GM23338 (cell line): Measurements from ENCODE around the gene LRMDA. TPM values are rescaled to one million over a fixed set of nuclear protein-coding genes. Genes with fewer than 3 reads are reported as not detected.

Source experiments
- ATAC-seq: fragments of 200-7000 bp; cut with Tn5 transposase; 3 replicates; pipeline ENCODE4 v1.9.1; 2020
- DNase-seq: peaks from one replicate; pipeline ENCODE4 v3.0.0-alpha.2; 2015; ENCODE audit warnings: low spot score
- H2AFZ ChIP-seq: fragments of 200-600 bp; sonication (generic); 2 replicates; pipeline ENCODE4 v1.8.0; 2016; ENCODE audit warnings: antibody characterized with exemption, mild to moderate bottlenecking, moderate library complexity
- H3F3A ChIP-seq: fragments of 200-600 bp; sonication (generic); replicated peaks from 2 replicates; pipeline ENCODE4 v1.8.0; 2017; ENCODE audit warnings: antibody characterized with exemption, mixed run types, low read depth
- H3K27ac ChIP-seq: fragments of 200-600 bp; sonication (generic); 2 replicates; pipeline ENCODE4 v1.6.1; 2016; ENCODE audit warnings: low read depth
- H3K27me3 ChIP-seq: fragments of 200-600 bp; sonication (generic); 2 replicates; pipeline ENCODE4 v1.8.0; 2016; ENCODE audit warnings: mild to moderate bottlenecking, mixed run types, moderate library complexity; ENCODE audit not compliant: insufficient read depth
- H3K36me3 ChIP-seq: fragments of 200-600 bp; sonication (generic); 2 replicates; pipeline ENCODE4 v1.8.0; 2016; ENCODE audit warnings: mild to moderate bottlenecking; ENCODE audit not compliant: insufficient read depth
- H3K4me1 ChIP-seq: fragments of 200-600 bp; sonication (generic); 2 replicates; pipeline ENCODE4 v1.8.0; 2016; ENCODE audit warnings: mild to moderate bottlenecking, moderate library complexity; ENCODE audit not compliant: insufficient read depth
- H3K4me2 ChIP-seq: fragments of 200-600 bp; sonication (generic); 2 replicates; pipeline ENCODE4 v1.7.1; 2017; ENCODE audit warnings: mixed run types
- H3K4me3 ChIP-seq: fragments of 200-600 bp; sonication (generic); 2 replicates; pipeline ENCODE4 v1.6.1; 2016; ENCODE audit warnings: mixed run types
- H3K79me2 ChIP-seq: fragments of 200-600 bp; sonication (generic); replicated peaks from 2 replicates; pipeline ENCODE4 v1.8.0; 2017; ENCODE audit warnings: mild to moderate bottlenecking; ENCODE audit not compliant: insufficient read depth
- H3K9me2 ChIP-seq: fragments of 200-600 bp; sonication (generic); 2 replicates; pipeline ENCODE4 v1.8.0; 2017; ENCODE audit not compliant: insufficient read depth
- H4K20me1 ChIP-seq: fragments of 200-600 bp; sonication (generic); replicated peaks from 2 replicates; pipeline ENCODE4 v1.8.0; 2017; ENCODE audit warnings: mild to moderate bottlenecking; ENCODE audit not compliant: insufficient read depth
- H3K27ac Mint-ChIP-seq: 2 replicates; pipeline ENCODE4 v1.8.0; 2020; ENCODE audit warnings: inconsistent platforms, mild to moderate bottlenecking, moderate library complexity, mixed read lengths
- H3K27me3 Mint-ChIP-seq: 3 replicates; pipeline ENCODE4 v1.8.0; 2022; ENCODE audit warnings: low read depth, mild to moderate bottlenecking, moderate library complexity, mixed read lengths, inconsistent platforms; ENCODE audit not compliant: insufficient read depth, poor library complexity
- H3K36me3 Mint-ChIP-seq: 3 replicates; pipeline ENCODE4 v1.8.0; 2021; ENCODE audit warnings: low read depth, mild to moderate bottlenecking, inconsistent platforms, moderate library complexity, mixed read lengths
- H3K4me1 Mint-ChIP-seq: 3 replicates; pipeline ENCODE4 v1.8.0; 2020; ENCODE audit warnings: mild to moderate bottlenecking, inconsistent platforms, mixed read lengths
- H3K4me3 Mint-ChIP-seq: 3 replicates; pipeline ENCODE4 v1.8.0; 2021; ENCODE audit warnings: moderate library complexity, mild to moderate bottlenecking, inconsistent platforms, mixed read lengths
- H3K9me3 Mint-ChIP-seq: 3 replicates; pipeline ENCODE4 v1.8.0; 2020; ENCODE audit warnings: moderate library complexity, mild to moderate bottlenecking, inconsistent platforms, mixed read lengths
- CREB1 ChIP-seq: fragments of 250-450 bp; sonication (Bioruptor Pico); IDR thresholded peaks from 2 replicates; pipeline ENCODE4 v1.5.0; 2020; ENCODE audit warnings: low read depth, mild to moderate bottlenecking, moderate library complexity
- EZH2 ChIP-seq: fragments of 200-600 bp; sonication (generic); IDR thresholded peaks from one replicate; pipeline ENCODE4 v1.8.0; 2017; ENCODE audit warnings: antibody characterized with exemption, mild to moderate bottlenecking, low read depth; ENCODE audit not compliant: unreplicated experiment
- EZH2phosphoT487 ChIP-seq: fragments of 200-600 bp; sonication (generic); IDR thresholded peaks from one replicate; pipeline ENCODE4 v1.8.1; 2018; ENCODE audit warnings: antibody characterized with exemption; ENCODE audit not compliant: unreplicated experiment
- JUNB ChIP-seq: IDR thresholded peaks from one replicate; pipeline ENCODE4 v1.6.1; 2016; ENCODE audit warnings: antibody characterized with exemption; ENCODE audit not compliant: unreplicated experiment
- NANOG ChIP-seq: IDR thresholded peaks from 2 replicates; pipeline ENCODE4 v1.6.1; 2016; ENCODE audit warnings: antibody characterized with exemption, borderline replicate concordance
- POLR2AphosphoS5 ChIP-seq: IDR thresholded peaks from 2 replicates; pipeline ENCODE4 v1.6.1; 2016; ENCODE audit warnings: antibody characterized with exemption, low read depth
- STAT1 ChIP-seq: IDR thresholded peaks from one replicate; pipeline ENCODE4 v1.6.1; 2016; ENCODE audit warnings: antibody characterized with exemption; ENCODE audit not compliant: unreplicated experiment
- ZNF114 ChIP-seq: fragments of 250-450 bp; sonication (Bioruptor Pico); IDR thresholded peaks from 2 replicates; pipeline ENCODE4 v1.5.0; 2020; ENCODE audit warnings: mild to moderate bottlenecking, moderate library complexity
- ZNF331 ChIP-seq: fragments of 250-450 bp; sonication (Bioruptor Pico); IDR thresholded peaks from 2 replicates; pipeline ENCODE4 v1.5.0; 2020; ENCODE audit warnings: low read depth, mild to moderate bottlenecking, moderate library complexity
- polyA plus RNA-seq: library from polyadenylated mRNA; unstranded; fragments of >200 nt; fragmentation: Nextera tagmentation; extraction: Ambion mirVana; gene quantifications from 2 replicates; pipeline ENCODE4 v1.2.1, GENCODE V29; 2016
- total RNA-seq: library from RNA; depleted of rRNA; stranded (reverse); fragments of >200 nt; shearing (Covaris generic); gene quantifications from 2 replicates; pipeline ENCODE4 v1.2.3, GENCODE V29; 2014
- TF ChIP-seq, protein P1 (sequence below), 2 experiments: fragments of 200-600 bp in 1 of 2; sonication (generic) in 1 of 2; conservative IDR thresholded peaks; 2 replicates each; pipeline versions ENCODE4 v1.5.1 to v1.6.1; 2016 to 2017; ENCODE audit warnings: antibody characterized with exemption in 2 of 2, low read depth in 2 of 2, mild to moderate bottlenecking in 2 of 2, moderate library complexity in 1 of 2
- TF ChIP-seq, protein P2 (sequence below): IDR thresholded peaks from 2 replicates; pipeline ENCODE4 v1.6.1; 2016; ENCODE audit warnings: antibody characterized with exemption
- TF ChIP-seq, protein P3 (sequence below): fragments of 250-450 bp; sonication (Bioruptor Pico); IDR thresholded peaks from 2 replicates; pipeline ENCODE4 v1.5.0; 2020; ENCODE audit warnings: mild to moderate bottlenecking, moderate library complexity
- TF ChIP-seq, protein P4 (sequence below): IDR thresholded peaks from one replicate; pipeline ENCODE4 v1.6.1; 2018; ENCODE audit warnings: antibody characterized with exemption; ENCODE audit not compliant: unreplicated experiment

Gene LRMDA
- total and polyA plus RNA-seq, 2 experiments from 2014 or later, result 0.90 to 1.8 TPM

DNA sequence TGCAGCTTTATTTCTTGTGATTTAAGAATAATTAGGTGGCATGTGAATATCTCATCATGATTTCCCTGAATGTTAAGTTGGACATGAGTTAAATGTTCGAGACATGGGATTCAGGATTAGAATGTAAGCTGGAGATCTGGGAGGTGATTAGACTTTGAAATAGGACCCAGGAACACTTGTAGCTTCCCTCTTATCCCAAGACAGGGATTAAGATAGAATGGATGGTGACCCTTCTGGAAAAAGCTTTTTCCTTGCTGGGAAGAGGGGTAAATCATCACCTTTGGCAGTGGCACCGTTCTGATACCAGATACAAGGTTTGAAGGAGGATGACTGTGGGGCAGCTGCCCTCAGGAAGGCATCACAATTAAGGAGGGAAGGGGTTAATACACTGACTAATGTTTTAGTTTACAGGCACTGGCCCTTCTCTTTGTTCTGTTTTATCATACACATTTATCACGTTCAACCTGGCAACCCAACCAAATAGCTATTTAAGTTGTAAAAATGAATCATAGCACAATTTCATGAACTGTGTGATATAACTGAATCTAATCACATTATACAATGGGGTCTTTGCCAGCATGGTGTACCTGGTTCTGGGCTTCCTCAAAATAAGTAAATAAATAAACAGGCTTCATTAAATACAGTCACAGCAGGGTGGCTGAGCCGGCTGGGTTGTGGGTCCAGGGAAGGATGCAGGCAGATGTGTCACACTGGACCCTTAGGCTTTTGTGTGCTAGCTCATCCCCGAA, 212.7 kb downstream of the LRMDA start:
- H3K4me3 ChIP-seq, result no peak overlapping the region
- H3K27ac ChIP-seq, result no peak overlapping the region
- no peaks in the 10 kb centered on the region for H3K9me2 ChIP-seq
- no peak overlapping the region for H3K27ac Mint-ChIP-seq
- no peak overlapping the region for H3K4me2 ChIP-seq
- no peaks in the 10 kb centered on the region for H3F3A ChIP-seq
- no peak overlapping the region for H3K4me3 Mint-ChIP-seq
- TF ChIP-seq, protein P1, sequence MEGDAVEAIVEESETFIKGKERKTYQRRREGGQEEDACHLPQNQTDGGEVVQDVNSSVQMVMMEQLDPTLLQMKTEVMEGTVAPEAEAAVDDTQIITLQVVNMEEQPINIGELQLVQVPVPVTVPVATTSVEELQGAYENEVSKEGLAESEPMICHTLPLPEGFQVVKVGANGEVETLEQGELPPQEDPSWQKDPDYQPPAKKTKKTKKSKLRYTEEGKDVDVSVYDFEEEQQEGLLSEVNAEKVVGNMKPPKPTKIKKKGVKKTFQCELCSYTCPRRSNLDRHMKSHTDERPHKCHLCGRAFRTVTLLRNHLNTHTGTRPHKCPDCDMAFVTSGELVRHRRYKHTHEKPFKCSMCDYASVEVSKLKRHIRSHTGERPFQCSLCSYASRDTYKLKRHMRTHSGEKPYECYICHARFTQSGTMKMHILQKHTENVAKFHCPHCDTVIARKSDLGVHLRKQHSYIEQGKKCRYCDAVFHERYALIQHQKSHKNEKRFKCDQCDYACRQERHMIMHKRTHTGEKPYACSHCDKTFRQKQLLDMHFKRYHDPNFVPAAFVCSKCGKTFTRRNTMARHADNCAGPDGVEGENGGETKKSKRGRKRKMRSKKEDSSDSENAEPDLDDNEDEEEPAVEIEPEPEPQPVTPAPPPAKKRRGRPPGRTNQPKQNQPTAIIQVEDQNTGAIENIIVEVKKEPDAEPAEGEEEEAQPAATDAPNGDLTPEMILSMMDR (conservative IDR thresholded peaks at IDR 0.05; ENCODE audit: low read depth in 2 of 2), result no peak
- TF ChIP-seq ZNF331 (CRISPR knock-in tag) (no peak), EZH2phosphoT487 (no peak), STAT1 (no peak), POLR2AphosphoS5 (no peak), NANOG (no peak), CREB1 (no peak), JUNB (no peak), EZH2 (no peak), ZNF114 (CRISPR knock-in tag) (no peak)
- TF ChIP-seq, protein P2, sequence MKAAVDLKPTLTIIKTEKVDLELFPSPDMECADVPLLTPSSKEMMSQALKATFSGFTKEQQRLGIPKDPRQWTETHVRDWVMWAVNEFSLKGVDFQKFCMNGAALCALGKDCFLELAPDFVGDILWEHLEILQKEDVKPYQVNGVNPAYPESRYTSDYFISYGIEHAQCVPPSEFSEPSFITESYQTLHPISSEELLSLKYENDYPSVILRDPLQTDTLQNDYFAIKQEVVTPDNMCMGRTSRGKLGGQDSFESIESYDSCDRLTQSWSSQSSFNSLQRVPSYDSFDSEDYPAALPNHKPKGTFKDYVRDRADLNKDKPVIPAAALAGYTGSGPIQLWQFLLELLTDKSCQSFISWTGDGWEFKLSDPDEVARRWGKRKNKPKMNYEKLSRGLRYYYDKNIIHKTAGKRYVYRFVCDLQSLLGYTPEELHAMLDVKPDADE, result no peak
- TF ChIP-seq, protein P3, sequence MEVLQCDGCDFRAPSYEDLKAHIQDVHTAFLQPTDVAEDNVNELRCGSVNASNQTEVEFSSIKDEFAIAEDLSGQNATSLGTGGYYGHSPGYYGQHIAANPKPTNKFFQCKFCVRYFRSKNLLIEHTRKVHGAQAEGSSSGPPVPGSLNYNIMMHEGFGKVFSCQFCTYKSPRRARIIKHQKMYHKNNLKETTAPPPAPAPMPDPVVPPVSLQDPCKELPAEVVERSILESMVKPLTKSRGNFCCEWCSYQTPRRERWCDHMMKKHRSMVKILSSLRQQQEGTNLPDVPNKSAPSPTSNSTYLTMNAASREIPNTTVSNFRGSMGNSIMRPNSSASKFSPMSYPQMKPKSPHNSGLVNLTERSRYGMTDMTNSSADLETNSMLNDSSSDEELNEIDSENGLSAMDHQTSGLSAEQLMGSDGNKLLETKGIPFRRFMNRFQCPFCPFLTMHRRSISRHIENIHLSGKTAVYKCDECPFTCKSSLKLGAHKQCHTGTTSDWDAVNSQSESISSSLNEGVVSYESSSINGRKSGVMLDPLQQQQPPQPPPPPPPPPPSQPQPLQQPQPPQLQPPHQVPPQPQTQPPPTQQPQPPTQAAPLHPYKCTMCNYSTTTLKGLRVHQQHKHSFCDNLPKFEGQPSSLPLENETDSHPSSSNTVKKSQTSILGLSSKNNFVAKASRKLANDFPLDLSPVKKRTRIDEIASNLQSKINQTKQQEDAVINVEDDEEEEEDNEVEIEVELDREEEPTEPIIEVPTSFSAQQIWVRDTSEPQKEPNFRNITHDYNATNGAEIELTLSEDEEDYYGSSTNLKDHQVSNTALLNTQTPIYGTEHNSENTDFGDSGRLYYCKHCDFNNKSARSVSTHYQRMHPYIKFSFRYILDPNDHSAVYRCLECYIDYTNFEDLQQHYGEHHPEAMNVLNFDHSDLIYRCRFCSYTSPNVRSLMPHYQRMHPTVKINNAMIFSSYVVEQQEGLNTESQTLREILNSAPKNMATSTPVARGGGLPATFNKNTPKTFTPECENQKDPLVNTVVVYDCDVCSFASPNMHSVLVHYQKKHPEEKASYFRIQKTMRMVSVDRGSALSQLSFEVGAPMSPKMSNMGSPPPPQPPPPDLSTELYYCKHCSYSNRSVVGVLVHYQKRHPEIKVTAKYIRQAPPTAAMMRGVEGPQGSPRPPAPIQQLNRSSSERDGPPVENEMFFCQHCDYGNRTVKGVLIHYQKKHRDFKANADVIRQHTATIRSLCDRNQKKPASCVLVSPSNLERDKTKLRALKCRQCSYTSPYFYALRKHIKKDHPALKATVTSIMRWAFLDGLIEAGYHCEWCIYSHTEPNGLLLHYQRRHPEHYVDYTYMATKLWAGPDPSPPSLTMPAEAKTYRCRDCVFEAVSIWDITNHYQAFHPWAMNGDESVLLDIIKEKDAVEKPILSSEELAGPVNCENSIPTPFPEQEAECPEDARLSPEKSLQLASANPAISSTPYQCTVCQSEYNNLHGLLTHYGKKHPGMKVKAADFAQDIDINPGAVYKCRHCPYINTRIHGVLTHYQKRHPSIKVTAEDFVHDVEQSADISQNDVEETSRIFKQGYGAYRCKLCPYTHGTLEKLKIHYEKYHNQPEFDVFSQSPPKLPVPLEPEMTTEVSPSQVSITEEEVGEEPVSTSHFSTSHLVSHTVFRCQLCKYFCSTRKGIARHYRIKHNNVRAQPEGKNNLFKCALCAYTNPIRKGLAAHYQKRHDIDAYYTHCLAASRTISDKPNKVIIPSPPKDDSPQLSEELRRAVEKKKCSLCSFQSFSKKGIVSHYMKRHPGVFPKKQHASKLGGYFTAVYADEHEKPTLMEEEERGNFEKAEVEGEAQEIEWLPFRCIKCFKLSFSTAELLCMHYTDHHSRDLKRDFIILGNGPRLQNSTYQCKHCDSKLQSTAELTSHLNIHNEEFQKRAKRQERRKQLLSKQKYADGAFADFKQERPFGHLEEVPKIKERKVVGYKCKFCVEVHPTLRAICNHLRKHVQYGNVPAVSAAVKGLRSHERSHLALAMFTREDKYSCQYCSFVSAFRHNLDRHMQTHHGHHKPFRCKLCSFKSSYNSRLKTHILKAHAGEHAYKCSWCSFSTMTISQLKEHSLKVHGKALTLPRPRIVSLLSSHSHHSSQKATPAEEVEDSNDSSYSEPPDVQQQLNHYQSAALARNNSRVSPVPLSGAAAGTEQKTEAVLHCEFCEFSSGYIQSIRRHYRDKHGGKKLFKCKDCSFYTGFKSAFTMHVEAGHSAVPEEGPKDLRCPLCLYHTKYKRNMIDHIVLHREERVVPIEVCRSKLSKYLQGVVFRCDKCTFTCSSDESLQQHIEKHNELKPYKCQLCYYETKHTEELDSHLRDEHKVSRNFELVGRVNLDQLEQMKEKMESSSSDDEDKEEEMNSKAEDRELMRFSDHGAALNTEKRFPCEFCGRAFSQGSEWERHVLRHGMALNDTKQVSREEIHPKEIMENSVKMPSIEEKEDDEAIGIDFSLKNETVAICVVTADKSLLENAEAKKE, result no peak
- TF ChIP-seq, protein P4, sequence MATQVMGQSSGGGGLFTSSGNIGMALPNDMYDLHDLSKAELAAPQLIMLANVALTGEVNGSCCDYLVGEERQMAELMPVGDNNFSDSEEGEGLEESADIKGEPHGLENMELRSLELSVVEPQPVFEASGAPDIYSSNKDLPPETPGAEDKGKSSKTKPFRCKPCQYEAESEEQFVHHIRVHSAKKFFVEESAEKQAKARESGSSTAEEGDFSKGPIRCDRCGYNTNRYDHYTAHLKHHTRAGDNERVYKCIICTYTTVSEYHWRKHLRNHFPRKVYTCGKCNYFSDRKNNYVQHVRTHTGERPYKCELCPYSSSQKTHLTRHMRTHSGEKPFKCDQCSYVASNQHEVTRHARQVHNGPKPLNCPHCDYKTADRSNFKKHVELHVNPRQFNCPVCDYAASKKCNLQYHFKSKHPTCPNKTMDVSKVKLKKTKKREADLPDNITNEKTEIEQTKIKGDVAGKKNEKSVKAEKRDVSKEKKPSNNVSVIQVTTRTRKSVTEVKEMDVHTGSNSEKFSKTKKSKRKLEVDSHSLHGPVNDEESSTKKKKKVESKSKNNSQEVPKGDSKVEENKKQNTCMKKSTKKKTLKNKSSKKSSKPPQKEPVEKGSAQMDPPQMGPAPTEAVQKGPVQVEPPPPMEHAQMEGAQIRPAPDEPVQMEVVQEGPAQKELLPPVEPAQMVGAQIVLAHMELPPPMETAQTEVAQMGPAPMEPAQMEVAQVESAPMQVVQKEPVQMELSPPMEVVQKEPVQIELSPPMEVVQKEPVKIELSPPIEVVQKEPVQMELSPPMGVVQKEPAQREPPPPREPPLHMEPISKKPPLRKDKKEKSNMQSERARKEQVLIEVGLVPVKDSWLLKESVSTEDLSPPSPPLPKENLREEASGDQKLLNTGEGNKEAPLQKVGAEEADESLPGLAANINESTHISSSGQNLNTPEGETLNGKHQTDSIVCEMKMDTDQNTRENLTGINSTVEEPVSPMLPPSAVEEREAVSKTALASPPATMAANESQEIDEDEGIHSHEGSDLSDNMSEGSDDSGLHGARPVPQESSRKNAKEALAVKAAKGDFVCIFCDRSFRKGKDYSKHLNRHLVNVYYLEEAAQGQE, result no peak
- no peaks in the 10 kb centered on the region for H4K20me1 ChIP-seq
- no peaks in the 10 kb centered on the region for H3K4me1 Mint-ChIP-seq
- H3K36me3 Mint-ChIP-seq, result no peaks in the 10 kb centered on the region
- DNase-seq, result no peak
- H3K4me1 ChIP-seq, result no peaks in the 10 kb centered on the region
- H2AFZ ChIP-seq, result no peak overlapping the region
- H3K9me3 Mint-ChIP-seq, result no peaks in the 10 kb centered on the region
- peaks cover 7% of the 10 kb centered on the region for H3K27me3 Mint-ChIP-seq
- H3K79me2 ChIP-seq, result no peaks in the 10 kb centered on the region
- no peaks in the 10 kb centered on the region for H3K36me3 ChIP-seq
- ATAC-seq, result no peak
- 0 out of 2 replicates have a peak, but pooled peaks cover under 1% of the 10 kb centered on the region for H3K27me3 ChIP-seq
